ENCODE measurements around the gene SGO2.
"Not testable (repeated sequence)": the region's sequence is repeated elsewhere in the genome, so short reads cannot be mapped to it uniquely, and the experiment has no call there.

SGO2 gene

DNA sequence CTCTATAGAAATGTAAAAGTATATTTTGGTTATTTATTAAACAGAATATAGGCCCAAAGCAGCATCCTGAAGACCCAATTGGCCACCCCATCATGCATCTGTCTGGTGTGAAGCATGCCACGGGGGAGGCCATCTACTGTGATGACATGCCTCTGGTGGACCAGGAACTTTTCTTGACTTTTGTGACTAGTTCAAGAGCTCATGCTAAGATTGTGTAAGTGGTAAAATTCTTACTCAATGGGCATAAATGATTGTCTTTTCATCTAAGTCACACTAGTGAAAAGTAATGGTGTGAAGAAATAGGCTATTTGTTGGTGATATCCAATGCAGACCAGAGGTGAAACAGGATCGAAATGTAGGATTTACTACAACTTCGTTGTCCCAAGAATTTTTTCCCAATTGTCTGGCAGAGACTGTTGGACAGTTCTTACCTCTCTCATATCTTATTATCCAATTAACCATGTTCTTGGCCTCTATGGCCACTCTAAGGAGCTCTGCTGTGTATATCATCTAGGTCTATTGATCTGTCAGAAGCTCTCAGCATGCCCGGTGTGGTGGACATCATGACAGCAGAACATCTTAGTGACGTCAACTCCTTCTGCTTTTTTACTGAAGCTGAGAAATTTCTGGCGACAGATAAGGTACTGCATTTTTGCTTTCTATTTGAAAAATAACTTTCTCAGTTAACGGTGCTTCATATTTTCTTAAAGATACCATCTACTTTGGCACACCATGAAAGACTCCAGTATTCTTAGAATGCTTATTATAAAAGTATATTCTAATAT, 94.8 kb downstream of the SGO2 start:
- no peak for DNase-seq (ENCODE audit: low read depth in 2 of 2, low spot score in 1 of 2)

DNA sequence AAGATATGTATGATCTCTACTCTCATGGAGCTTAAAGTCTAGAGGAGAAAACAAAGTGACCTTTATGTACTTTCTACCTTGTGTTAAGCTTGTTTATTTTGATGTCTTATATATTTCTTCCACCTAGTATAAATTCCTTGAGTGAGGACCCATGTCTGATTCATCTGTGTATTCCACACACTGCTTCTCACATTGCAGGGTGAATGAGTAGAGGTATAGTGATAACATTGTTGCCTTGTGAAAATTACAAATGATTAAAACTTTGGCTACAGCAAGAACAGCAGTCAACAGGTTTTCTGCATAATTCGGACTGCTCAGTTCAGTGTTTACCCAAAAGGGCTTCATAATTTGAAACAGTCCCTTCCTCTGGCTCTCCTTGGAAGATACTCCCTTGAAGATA, 96.1 kb downstream of the SGO2 start:
- DNase-seq (ENCODE audit: low read depth in 2 of 2, low spot score in 1 of 2), result no peak

DNA sequence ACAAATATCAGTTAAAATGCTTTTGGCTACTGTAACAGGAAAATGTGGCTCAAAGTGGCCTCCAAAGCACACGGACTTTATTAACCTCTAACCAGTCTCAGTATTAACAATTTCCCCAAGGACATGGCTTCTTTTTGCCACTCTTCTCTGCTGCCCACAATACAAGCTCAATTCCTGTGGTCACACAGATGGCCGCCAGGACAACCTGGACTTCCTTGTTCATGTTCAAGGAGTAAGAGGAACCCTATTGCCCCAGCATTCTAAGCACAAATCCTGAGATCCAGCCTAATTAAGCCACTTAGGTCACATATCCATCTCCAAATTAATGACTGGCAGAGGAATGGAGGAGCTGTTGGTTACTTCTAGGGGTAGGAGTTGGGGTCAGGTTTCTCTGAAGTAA, 98.0 kb downstream of the SGO2 start:
- DNase-seq (ENCODE audit: low read depth in 2 of 2, low spot score in 1 of 2), result no peak

DNA sequence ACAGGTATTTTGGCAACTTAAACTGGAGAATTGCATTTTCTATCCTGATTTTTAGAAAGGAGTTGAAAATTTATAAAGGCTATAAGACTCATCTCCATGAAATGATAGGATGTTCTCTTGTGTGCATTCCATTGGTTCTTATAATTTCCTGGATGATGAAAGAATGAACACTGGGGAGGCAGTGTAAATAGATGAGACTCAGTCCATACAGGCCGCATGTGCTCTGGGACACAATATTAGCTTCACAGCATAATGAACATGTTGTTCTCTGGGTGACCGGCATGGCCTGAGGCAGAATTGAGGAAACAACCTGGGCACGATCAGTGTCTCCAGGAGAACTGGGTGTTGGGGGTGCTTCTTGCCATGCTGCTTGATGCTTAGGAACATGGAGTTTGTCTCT, 98.7 kb downstream of the SGO2 start:
- no peak for DNase-seq (ENCODE audit: low read depth in 2 of 2, low spot score in 1 of 2)

DNA sequence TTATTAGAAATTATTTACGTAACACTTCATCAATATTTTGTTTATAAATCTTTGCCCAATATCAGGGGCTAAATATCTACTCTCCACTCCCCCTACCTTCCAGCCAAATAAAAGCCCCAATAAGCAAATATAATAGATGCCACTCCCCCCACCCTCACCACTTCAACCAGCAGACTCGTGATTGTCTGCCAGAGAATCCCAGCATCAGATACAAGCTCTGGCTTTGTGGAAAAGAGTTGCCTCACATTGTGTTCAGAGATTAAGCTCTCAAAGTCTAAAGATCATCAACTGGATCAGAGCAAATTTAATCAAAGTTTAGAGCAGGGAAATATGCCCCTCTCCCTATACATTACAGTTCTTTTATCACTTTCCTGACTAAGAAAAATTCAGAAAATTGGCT, 99.3 kb downstream of the SGO2 start:
- DNase-seq (ENCODE audit: low read depth in 2 of 2, low spot score in 1 of 2), result no peak

DNA sequence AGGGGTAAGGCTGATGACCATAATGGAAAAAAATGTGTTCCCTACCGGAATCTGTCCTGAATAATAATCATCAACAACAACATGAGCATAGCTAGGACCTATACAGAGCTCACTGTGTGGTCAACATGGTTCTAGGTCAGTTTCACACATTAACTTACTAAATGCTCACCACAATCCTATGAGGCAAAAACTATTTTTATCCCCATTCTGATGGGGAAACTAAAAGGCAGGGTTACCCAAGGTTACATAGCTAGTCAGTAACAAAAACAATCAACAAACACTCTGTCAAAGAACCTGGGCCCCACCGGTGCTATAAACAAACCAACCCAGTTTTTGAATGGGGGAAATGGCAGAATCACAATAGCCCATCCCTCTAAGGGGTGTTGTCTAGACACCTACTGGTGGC, 100.0 kb downstream of the SGO2 start:
- no peak for DNase-seq (ENCODE audit: low read depth in 2 of 2, low spot score in 1 of 2)

DNA sequence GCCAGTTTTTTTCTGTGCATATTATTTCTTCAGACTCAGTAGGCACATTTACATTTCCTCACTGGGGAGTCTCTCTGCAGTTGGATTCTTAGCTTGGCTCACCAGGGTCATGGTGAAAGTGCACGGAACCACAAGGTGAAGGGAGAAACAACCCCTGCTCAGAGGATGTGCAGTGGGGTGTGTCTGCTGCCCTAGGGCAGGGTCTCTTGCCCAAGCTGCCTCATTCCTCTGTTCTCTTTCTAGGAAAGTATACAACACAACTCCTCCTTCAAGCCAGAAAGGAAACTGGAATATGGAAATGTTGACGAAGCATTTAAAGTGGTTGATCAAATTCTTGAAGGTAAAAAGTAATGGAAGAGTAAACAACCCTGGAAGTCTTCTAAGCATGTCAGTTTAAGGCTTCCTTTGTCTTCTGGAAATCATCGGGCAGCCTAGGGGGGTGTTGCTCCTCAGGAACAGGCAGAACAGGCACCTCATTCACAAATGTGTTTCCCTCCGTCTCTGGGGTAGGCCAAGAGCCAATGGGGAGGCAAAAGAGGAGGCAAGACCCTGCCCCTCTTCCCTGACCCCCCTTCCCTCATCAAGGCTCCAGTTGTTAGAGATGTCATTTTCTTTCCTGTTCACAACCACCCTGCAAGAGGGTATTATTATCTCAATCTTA, 101.2 kb downstream of the SGO2 start:
- no peak for DNase-seq (ENCODE audit: low read depth in 2 of 2, low spot score in 1 of 2)

DNA sequence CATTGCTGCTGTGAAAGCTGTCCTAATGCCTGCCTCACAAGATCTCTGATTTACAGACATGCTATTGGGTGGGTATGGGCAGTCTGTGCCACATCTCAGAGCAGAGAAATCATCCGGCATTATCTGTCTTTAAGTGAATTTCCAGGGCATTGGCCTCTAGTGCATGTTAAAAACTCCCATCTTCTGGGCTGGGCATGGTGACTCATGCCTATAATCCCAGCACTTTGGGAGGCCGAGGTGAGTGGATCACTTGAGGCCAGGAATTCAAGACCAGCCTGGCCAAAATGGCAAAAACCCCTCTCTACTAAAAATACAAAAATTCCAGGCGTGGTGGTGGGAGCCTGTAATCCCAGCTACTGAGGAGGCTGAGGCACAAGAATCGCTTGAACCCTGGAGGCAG, 102.5 kb downstream of the SGO2 start:
- not testable (repeated sequence) for DNase-seq (ENCODE audit: low read depth in 2 of 2, low spot score in 1 of 2)

DNA sequence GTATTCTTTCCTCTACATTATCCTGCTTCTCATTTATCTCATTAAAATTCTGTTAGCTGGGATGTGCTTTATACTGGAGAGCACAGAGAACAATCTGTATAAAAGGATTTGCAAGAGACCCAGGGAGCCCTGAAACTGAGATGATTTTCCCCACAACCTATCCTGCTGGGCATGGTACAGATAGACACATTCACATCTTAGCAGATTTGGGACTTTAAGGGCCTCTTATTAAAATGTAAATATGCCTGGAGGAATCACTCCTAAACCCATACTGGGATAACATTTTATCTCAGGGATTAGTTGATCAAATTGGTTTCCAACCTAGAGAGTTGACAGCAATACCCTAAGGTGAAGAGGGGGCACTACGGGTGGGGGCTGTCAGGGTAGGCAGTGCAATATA, 105.3 kb downstream of the SGO2 start:
- no peak for DNase-seq (ENCODE audit: low read depth in 2 of 2, low spot score in 1 of 2)
